ENCODE measurements around the gene TAC3. TPM values are rescaled to one million over a fixed set of nuclear protein-coding genes. Genes with fewer than 3 reads are reported as not detected.
"Not testable (repeated sequence)": the region's sequence is repeated elsewhere in the genome, so short reads cannot be mapped to it uniquely, and the experiment has no call there.

TAC3 gene
- total RNA-seq, 1 donor from 2014 or later, result not detected

DNA sequence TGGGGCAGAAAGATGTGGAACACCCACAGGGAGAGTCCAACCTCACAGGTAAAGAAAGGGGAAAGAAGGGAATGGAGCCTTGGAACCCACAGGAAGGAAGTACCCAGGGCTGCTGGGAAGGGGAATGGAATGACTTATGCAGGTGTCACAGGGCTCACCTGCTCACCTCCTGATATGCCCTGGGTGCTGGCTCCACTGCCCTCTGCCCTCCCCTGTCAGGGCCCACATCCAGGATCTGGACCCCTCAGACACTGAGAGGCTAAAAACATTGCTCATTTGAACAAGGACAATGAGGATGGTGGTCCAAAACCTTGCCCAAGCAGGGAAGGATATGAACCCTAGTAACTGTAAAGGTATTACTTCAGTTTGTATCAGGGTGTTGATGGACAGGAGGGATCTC, 29.3 kb downstream of the TAC3 start:
- intact Hi-C loops (cut with micrococcal nuclease), result loop anchor here (1.0 to 5.0 kb wide), 2 partner anchors 150 to 230 kb away; no protein-coding TSS in a partner anchor

GRCh38 chr12:56985714-56986113, 30.6 kb downstream of the TAC3 start:
- intact Hi-C loops (cut with micrococcal nuclease), result loop anchor here (5.0 kb wide), 1 partner anchor 148 kb away; no protein-coding TSS in a partner anchor

DNA sequence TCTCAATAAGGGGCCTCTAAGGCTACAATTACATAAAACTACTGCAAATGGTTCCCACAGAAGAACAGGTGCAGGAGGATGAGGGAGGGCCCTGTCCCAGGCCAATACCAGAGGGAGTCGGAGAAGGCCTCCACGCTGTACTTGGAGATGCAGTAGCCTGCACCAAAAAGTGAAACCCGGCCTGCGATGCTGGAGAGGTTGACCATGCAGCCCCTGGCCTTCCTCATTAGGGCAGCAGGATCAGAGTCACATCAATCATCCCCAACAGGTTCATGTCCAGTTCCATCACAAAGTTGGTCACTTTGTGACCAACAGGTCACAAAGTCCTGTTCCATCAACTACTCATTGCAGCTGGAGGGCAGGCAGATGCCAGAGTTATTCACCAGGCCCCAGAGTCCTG, 32.9 kb downstream of the TAC3 start:
- intact Hi-C loops (cut with micrococcal nuclease), result no loop called here

- intact Hi-C loops (cut with micrococcal nuclease), result not testable (repeated sequence)
Measured at GRCh38 chr12:56982578-56983236, 33.6 kb downstream of the TAC3 start.

DNA sequence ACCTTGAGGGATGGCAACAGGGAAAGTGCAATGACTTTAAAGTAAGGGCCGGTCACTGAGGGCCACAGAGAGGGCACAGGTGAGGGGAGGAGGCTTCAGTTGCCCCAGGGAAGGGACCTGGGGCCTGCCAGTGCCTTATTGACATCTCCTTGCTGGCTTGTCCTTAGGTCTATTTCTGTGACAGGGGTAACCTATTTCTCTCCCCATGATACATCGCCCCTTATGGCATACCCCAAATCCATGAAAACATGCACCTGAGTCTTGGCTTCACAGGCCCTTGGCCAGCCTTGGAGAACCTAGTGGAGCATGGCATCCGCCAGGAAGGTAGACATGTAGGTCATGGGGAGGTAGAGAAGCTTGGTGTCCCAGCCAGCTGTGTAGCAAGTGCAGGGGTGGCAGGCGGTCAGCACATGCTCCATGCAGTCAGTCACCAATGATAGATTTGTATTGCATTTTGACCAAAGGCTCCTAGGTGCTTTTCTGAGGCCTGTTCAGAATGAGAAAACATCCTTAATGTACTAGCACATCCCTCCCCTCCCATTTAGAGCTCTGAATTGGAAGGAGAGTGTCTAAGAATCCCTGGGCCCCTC, 35.3 kb downstream of the TAC3 start:
- intact Hi-C loops (cut with micrococcal nuclease), result no loop called here

- intact Hi-C loops (cut with micrococcal nuclease), result no loop called here
Measured at GRCh38 chr12:56980268-56980667, 36.1 kb downstream of the TAC3 start.

GRCh38 chr12:56979628-56980027, 36.7 kb downstream of the TAC3 start:
- intact Hi-C loops (cut with micrococcal nuclease), result no loop called here

- intact Hi-C loops (cut with micrococcal nuclease), result no loop called here
Measured at GRCh38 chr12:56978397-56979138, 37.8 kb downstream of the TAC3 start.

GRCh38 chr12:56977361-56977760, 39.0 kb downstream of the TAC3 start:
- intact Hi-C loops (cut with micrococcal nuclease), result not testable (repeated sequence)

GRCh38 chr12:56974224-56974623, 42.1 kb downstream of the TAC3 start:
- intact Hi-C loops (cut with micrococcal nuclease), result not testable (repeated sequence)

DNA sequence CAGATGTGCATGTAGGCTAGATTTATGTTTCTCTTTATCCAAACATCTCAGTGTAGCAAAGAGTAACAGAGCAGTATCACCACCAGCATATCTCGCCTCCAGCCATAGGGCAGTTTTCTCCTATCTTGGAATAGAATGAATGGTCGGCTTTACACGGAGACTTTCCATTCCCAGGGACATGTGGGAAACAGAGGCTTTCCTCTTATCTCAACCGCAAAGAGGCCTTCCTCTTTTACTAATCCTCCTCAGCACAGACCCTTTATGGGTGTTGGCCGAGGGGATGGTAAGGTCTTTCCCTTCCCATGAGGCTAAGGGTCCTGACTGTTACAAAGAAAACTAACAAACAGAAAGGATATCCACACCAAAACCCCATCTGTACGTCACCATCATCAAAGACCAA, 47.4 kb downstream of the TAC3 start:
- intact Hi-C loops (cut with micrococcal nuclease), result not testable (repeated sequence)

GRCh38 chr12:56965997-56966642, 50.2 kb downstream of the TAC3 start:
- intact Hi-C loops (cut with micrococcal nuclease), result not testable (repeated sequence)

GRCh38 chr12:56965124-56965523, 51.2 kb downstream of the TAC3 start:
- intact Hi-C loops (cut with micrococcal nuclease), result not testable (repeated sequence)

- intact Hi-C loops (cut with micrococcal nuclease), result not testable (repeated sequence)
Measured at GRCh38 chr12:56963557-56963956, 52.8 kb downstream of the TAC3 start.

DNA sequence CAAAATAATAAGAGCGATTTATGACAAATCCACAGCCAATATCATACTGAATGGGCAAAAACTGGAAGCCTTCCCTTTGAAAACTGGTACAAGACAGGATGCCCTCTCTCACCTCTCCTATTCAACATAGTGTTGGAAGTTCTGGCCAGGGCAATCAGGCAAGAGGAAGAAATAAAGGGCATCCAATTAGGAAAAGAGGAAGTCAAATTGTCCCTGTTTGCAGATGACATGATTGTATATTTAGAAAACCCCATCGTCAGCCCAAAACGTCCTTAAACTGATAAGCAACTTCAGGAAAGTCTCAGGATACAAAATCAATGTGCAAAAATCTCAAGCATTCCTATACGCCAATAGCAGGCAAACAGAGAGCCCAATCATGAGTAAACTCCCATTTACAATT, 54.1 kb downstream of the TAC3 start:
- intact Hi-C loops (cut with micrococcal nuclease), result not testable (repeated sequence)

Other genes with a start within 250 kb of the TAC3 start
- not detected in 2 replicates for gene SDR9C7, start 82.1 kb downstream of the TAC3 start, total RNA-seq
- 0.23 and 0.32 TPM in 2 replicates for gene RDH16, start 58.9 kb downstream of the TAC3 start, total RNA-seq
- gene ZBTB39, start 10.0 kb downstream of the TAC3 start, total RNA-seq, result 8.8 and 9.5 TPM in 2 replicates
- gene MYO1A, start 33.6 kb upstream of the TAC3 start, total RNA-seq, result 0.64 and 1.2 TPM in 2 replicates
- gene NEMP1, start 62.3 kb upstream of the TAC3 start, total RNA-seq, result 48.4 and 50.4 TPM in 2 replicates
- 11.0 and 11.9 TPM in 2 replicates for gene NAB2, start 72.6 kb upstream of the TAC3 start, total RNA-seq
- gene STAT6, start 94.8 kb upstream of the TAC3 start, total RNA-seq, result 193 and 194 TPM in 2 replicates
- gene LRP1, start 112.0 kb upstream of the TAC3 start, total RNA-seq, result 0.57 and 0.91 TPM in 2 replicates
- gene LRP1-AS, start 131.1 kb upstream of the TAC3 start, total RNA-seq, result not detected in 2 replicates
- 0.43 and 1.0 TPM in 2 replicates for gene NXPH4, start 200.3 kb upstream of the TAC3 start, total RNA-seq
- gene SHMT2, start 213.2 kb upstream of the TAC3 start, total RNA-seq, result 176 and 178 TPM in 2 replicates
- 8.8 and 9.1 TPM in 2 replicates for gene STAC3, start 234.7 kb upstream of the TAC3 start, total RNA-seq

All from T-helper 2 cell treated with Interferon-gamma antibody and Interleukin-4, amounts not matched to agents 100 ng/mL and 5 ng/mL, for 36 hours (primary cell).